Type B pancreatic cell (in vitro differentiated cells): Measurements from ENCODE around the gene IBA57. TPM values are rescaled to one million over a fixed set of nuclear protein-coding genes. Genes with fewer than 3 reads are reported as not detected.
A peak's percentile ranks its signal among the peaks of the same experiment; 100 is the strongest.

Source experiments
- DNase-seq: peaks from one replicate; pipeline ENCODE4 v3.0.0; 2021; ENCODE audit warnings: mixed read lengths; ENCODE audit not compliant: unreplicated experiment; ENCODE audit errors: extremely low spot score
- H3K27ac Mint-ChIP-seq: 2 replicates; pipeline ENCODE4 v1.8.0; 2021; ENCODE audit warnings: mild to moderate bottlenecking, mixed read lengths
- H3K27me3 Mint-ChIP-seq: 2 replicates; pipeline ENCODE4 v1.8.0; 2021; ENCODE audit warnings: mixed read lengths
- H3K36me3 Mint-ChIP-seq: 2 replicates; pipeline ENCODE4 v1.8.0; 2021; ENCODE audit warnings: mixed read lengths
- H3K4me1 Mint-ChIP-seq: one replicate; pipeline ENCODE4 v1.8.0; 2021; ENCODE audit warnings: mixed read lengths; ENCODE audit not compliant: unreplicated experiment
- H3K4me3 Mint-ChIP-seq: 2 replicates; pipeline ENCODE4 v1.8.0; 2021; ENCODE audit warnings: mild to moderate bottlenecking, mixed read lengths
- H3K9me3 Mint-ChIP-seq: 2 replicates; pipeline ENCODE4 v1.8.0; 2021; ENCODE audit warnings: mixed read lengths
- CTCF ChIP-seq: fragments of 200-600 bp; sonication (generic); conservative IDR thresholded peaks from 2 replicates; pipeline ENCODE4 v1.5.0; 2021; ENCODE audit warnings: antibody characterized with exemption, mild to moderate bottlenecking
- total RNA-seq: library from RNA; stranded (reverse); gene quantifications from 2 replicates; pipeline ENCODE4 v1.2.1, GENCODE V29; 2021; ENCODE audit warnings: low replicate concordance

The IBA57 gene
- total RNA-seq, 1 donor from 2014 or later: 9.5 TPM

GRCh38 chr1:228194921-228195812 lies 29.6 kb downstream of the IBA57 start:
- DNase-seq: no peak
- Mint-ChIP-seq H3K4me1 (no peaks in the 10 kb centered on the region), H3K27ac (no peak overlapping the region), H3K4me3 (no peak overlapping the region), H3K9me3 (peaks cover 15% of the 10 kb centered on the region), H3K36me3 (peaks cover 18% of the 10 kb centered on the region), H3K27me3 (no peaks in the 10 kb centered on the region)
- no peak for TF ChIP-seq CTCF

- no peaks in the 10 kb centered on the region for H3K27me3 Mint-ChIP-seq
- no peak for TF ChIP-seq CTCF
- peaks cover 15% of the 10 kb centered on the region for H3K9me3 Mint-ChIP-seq
- H3K36me3 Mint-ChIP-seq: peaks cover 21% of the 10 kb centered on the region
- H3K4me3 Mint-ChIP-seq: no peak overlapping the region
- no peak for DNase-seq
- no peaks in the 10 kb centered on the region for H3K4me1 Mint-ChIP-seq
- no peak overlapping the region for H3K27ac Mint-ChIP-seq
Observed at GRCh38 chr1:228197555-228198147, 32.0 kb downstream of the IBA57 start.

- no peak overlapping the region for H3K4me3 Mint-ChIP-seq
- no peaks in the 10 kb centered on the region for H3K27me3 Mint-ChIP-seq
- TF ChIP-seq CTCF: no peak
- H3K9me3 Mint-ChIP-seq: peaks cover 15% of the 10 kb centered on the region
- no peak overlapping the region for H3K27ac Mint-ChIP-seq
- H3K4me1 Mint-ChIP-seq: no peaks in the 10 kb centered on the region
- H3K36me3 Mint-ChIP-seq: peaks cover 21% of the 10 kb centered on the region
- no peak for DNase-seq
Observed at GRCh38 chr1:228198977-228199590, 33.5 kb downstream of the IBA57 start.

- TF ChIP-seq CTCF: no peak
- Mint-ChIP-seq H3K27ac (no peak overlapping the region), H3K27me3 (no peaks in the 10 kb centered on the region), H3K4me3 (no peak overlapping the region), H3K4me1 (peaks cover 10% of the 10 kb centered on the region), H3K9me3 (no peaks in the 10 kb centered on the region), H3K36me3 (peaks cover 3% of the 10 kb centered on the region)
- no peak for DNase-seq
Observed at GRCh38 chr1:228204958-228205357, 39.4 kb downstream of the IBA57 start.

- Mint-ChIP-seq H3K27ac (no peak overlapping the region), H3K9me3 (no peaks in the 10 kb centered on the region), H3K36me3 (peaks cover 3% of the 10 kb centered on the region), H3K4me1 (peaks cover 10% of the 10 kb centered on the region), H3K27me3 (no peaks in the 10 kb centered on the region), H3K4me3 (peak overlapping the region; percentile 45)
- TF ChIP-seq CTCF: no peak
- DNase-seq: no peak
Observed at GRCh38 chr1:228205526-228206436, 40.2 kb downstream of the IBA57 start.
